ENCODE results near the gene OTX2. TPM values are rescaled to one million over a fixed set of nuclear protein-coding genes. Genes with fewer than 3 reads are reported as not detected.

Gene OTX2
- total RNA-seq, 1 donor from 2014 or later = not detected

DNA sequence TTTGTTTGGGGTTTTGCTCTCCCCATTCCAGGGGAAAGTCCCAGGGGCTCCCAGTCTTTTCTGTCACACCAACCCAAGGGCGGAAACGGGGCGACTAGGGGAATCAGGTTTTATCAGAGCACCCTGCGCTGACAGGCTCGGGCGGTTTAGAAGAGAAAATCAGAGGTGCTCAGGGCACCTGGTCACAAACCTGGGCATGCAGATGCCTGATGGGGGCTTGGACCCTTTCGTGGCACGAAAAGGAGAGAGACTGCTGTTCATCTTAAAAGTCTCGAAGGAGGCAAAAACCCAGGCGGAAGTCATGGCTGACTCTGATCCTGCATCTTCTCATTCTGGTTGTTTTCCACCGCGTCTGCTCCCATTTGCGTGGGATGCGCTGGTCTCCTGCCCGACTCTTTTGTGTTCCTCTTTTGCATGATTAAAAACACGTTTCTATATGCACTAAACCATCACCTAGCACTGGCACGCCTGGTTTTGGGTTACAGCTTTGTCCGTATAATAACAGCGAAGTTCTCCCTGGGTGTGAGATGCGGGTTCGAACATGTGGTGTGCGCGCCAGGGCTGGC, 13.2 kb downstream of the OTX2 start:
- TF ChIP-seq, protein P1, sequence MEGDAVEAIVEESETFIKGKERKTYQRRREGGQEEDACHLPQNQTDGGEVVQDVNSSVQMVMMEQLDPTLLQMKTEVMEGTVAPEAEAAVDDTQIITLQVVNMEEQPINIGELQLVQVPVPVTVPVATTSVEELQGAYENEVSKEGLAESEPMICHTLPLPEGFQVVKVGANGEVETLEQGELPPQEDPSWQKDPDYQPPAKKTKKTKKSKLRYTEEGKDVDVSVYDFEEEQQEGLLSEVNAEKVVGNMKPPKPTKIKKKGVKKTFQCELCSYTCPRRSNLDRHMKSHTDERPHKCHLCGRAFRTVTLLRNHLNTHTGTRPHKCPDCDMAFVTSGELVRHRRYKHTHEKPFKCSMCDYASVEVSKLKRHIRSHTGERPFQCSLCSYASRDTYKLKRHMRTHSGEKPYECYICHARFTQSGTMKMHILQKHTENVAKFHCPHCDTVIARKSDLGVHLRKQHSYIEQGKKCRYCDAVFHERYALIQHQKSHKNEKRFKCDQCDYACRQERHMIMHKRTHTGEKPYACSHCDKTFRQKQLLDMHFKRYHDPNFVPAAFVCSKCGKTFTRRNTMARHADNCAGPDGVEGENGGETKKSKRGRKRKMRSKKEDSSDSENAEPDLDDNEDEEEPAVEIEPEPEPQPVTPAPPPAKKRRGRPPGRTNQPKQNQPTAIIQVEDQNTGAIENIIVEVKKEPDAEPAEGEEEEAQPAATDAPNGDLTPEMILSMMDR (IDR thresholded peaks at IDR 0.05; ENCODE audit: borderline replicate concordance) = no peak
- intact Hi-C loops (cut with micrococcal nuclease) = no loop called here
- no peak for DNase-seq
- Histone ChIP-seq H3K36me3 (no peaks in the 10 kb centered on the region), H3K4me3 (peak overlapping the region; percentile 54), H3K27me3 (ENCODE audit: low read depth) (peaks cover 100% of the 10 kb centered on the region), H3K9me3 (replicated peaks) (no peaks in the 10 kb centered on the region), H3K4me1 (peaks cover 29% of the 10 kb centered on the region), H3K27ac (replicated peaks) (no peak overlapping the region)

DNA sequence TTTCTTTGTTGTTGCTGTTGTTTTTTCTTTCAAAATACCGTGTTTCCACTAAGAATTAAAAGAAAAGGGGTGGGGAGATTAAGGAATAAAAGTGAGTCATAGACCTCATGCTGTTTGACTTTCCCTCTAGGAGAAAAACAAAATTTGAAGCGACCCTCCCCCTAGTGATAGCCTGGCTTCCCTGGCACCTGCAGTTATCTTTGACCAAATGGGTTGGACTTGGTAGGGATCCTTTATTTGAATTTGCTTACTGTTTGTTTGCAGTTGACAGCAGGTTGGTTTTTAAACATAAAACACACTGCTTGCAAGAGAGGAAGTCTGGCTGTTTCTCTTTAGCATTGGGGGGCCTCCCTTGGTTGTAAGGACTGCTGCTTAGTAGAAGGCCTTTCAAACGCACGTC, 14.0 kb downstream of the OTX2 start:
- no peak for DNase-seq
- TF ChIP-seq, protein P1 (IDR thresholded peaks at IDR 0.05; ENCODE audit: borderline replicate concordance) = no peak
- Histone ChIP-seq H3K9me3 (replicated peaks) (no peaks in the 10 kb centered on the region), H3K36me3 (no peaks in the 10 kb centered on the region), H3K4me1 (peaks cover 29% of the 10 kb centered on the region), H3K27me3 (ENCODE audit: low read depth) (peaks cover 100% of the 10 kb centered on the region), H3K4me3 (no peak overlapping the region), H3K27ac (replicated peaks) (no peak overlapping the region)
- intact Hi-C loops (cut with micrococcal nuclease) = no loop called here

DNA sequence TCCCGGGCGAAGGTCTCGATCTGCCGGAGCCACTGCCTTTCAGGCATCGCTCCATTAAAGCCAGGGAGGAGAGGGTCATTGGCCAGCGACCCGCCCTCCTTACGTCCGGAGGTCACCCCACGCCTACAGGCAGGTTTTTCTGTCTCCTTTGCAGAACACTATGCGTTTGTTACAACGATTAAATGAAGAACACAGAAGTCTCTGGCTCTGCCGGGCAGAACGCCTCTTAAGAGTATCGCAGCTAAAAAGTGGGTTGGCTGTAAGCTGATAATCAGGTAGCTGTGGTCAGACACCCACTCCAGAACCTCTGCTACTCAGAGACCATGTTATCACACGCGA, 15.0 kb downstream of the OTX2 start:
- H3K27ac ChIP-seq (replicated peaks) = no peak overlapping the region
- H3K9me3 ChIP-seq (replicated peaks) = no peaks in the 10 kb centered on the region
- intact Hi-C loops (cut with micrococcal nuclease) = no loop called here
- no peak for DNase-seq
- TF ChIP-seq, protein P1 (IDR thresholded peaks at IDR 0.05; ENCODE audit: borderline replicate concordance) = no peak
- peaks cover 29% of the 10 kb centered on the region for H3K4me1 ChIP-seq
- H3K36me3 ChIP-seq = no peaks in the 10 kb centered on the region
- H3K4me3 ChIP-seq = no peak overlapping the region
- peaks cover 99% of the 10 kb centered on the region for H3K27me3 ChIP-seq (ENCODE audit: low read depth)

DNA sequence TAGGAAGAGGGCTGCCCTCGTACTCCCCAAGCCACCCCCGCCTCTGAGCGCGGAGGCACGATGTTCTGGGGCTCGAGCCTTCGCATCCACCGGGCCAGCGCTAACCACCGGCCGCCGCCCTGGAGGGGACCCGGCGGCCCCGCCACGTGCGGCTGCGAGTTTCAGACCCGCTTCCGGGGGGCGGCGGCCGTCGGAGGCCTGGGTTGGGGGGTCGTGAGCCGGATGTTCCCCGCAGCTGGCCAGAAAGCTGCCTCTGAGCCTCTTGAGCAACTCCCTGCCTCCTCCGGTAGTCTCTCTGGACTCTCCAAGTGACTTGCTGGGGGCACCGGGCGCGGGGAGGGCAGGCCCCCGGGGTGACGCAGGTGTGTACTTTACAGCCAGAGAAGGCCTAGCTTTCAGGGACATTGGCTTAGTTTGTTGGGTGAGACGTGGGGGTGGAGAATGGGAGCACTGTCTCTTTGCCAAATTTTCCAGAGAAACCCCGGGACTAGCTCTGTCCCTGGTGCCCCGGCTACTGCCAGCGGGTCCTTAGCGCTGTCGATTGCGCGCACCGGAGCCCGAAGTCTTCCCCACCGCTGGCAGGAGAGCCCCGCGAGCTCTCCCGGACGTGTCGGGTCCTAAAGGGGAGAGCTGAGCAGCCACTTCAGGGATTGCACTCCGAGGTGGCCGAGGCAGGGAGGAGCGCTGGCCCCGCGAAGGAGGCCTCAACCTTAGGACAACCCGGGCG, 15.6 kb downstream of the OTX2 start:
- H3K4me1 ChIP-seq = peaks cover 29% of the 10 kb centered on the region
- H3K27me3 ChIP-seq (ENCODE audit: low read depth) = peaks cover 99% of the 10 kb centered on the region
- TF ChIP-seq, protein P1 (IDR thresholded peaks at IDR 0.05; ENCODE audit: borderline replicate concordance) = no peak
- H3K36me3 ChIP-seq = no peaks in the 10 kb centered on the region
- no peak for DNase-seq
- intact Hi-C loops (cut with micrococcal nuclease) = no loop called here
- no peak overlapping the region for H3K4me3 ChIP-seq
- no peak overlapping the region for H3K27ac ChIP-seq (replicated peaks)
- no peaks in the 10 kb centered on the region for H3K9me3 ChIP-seq (replicated peaks)

DNA sequence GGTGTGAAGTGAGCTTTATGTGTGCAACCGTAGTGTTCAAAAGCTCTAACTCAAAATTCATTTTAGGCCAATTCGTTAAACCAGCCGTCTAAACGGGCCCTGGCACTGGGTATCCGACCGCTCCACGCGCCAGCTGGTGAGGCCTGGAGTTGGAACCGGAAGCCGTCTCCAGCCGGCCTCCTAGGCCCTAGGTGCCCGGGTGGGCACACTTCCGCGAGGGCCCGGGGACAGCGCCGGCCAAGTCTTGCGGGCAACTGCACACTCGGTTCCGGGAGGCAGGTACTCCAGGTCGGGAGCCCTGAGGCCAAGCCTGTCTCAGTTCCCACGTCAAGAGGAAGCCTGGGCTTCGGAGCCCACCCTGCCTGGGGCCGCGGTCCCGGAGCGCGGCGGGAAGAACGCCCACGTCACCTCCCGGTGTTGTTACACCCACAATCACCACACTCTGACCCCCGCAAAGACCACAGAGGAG, 16.2 kb downstream of the OTX2 start:
- TF ChIP-seq, protein P1 (IDR thresholded peaks at IDR 0.05; ENCODE audit: borderline replicate concordance) = no peak
- H3K9me3 ChIP-seq (replicated peaks) = no peaks in the 10 kb centered on the region
- H3K4me1 ChIP-seq = peaks cover 29% of the 10 kb centered on the region
- no peak for DNase-seq
- intact Hi-C loops (cut with micrococcal nuclease) = no loop called here
- no peaks in the 10 kb centered on the region for H3K36me3 ChIP-seq
- no peak overlapping the region for H3K4me3 ChIP-seq
- H3K27me3 ChIP-seq (ENCODE audit: low read depth) = peaks cover 99% of the 10 kb centered on the region
- no peak overlapping the region for H3K27ac ChIP-seq (replicated peaks)
